ENCODE results near the gene PLCB4. TPM values are rescaled to one million over a fixed set of nuclear protein-coding genes. Genes with fewer than 3 reads are reported as not detected.

Gene PLCB4
- total RNA-seq, 1 donor: 0.21 TPM

DNA sequence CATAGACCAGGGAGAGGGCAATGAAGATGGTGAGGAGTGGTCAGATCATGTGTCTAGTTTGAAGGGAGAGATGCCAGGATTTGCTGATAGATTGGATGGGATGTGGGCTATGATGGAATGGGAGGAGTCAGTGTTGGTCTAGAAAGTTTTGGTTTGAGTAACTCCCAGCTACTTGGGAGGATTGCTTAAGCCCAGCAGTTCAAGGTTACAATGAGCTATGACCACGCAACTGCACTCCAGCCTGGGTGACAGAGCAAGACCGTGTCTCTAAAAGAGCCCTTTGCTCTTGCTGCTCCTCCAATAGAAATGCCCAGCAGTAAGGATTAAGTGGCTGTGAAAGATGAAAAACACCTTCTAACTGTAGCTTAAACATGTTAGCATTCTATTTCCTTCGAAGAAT, 427.3 kb downstream of the PLCB4 start:
- Histone ChIP-seq H3K9me3 (ENCODE audit: low read depth, low read length) (no peaks in the 10 kb centered on the region), H3K4me3 (ENCODE audit: low read length) (no peak overlapping the region), H3K4me1 (ENCODE audit: insufficient read depth, low read length) (peaks cover 37% of the 10 kb centered on the region), H3K27me3 (ENCODE audit: insufficient read depth, low read length) (no peaks in the 10 kb centered on the region)

GRCh38 chr20:9498322-9498721, 429.4 kb downstream of the PLCB4 start:
- Histone ChIP-seq H3K4me3 (ENCODE audit: low read length) (no peak overlapping the region), H3K27me3 (ENCODE audit: insufficient read depth, low read length) (no peaks in the 10 kb centered on the region), H3K9me3 (ENCODE audit: low read depth, low read length) (no peaks in the 10 kb centered on the region), H3K4me1 (ENCODE audit: insufficient read depth, low read length) (peaks cover 42% of the 10 kb centered on the region)

GRCh38 chr20:9499126-9499899, 430.4 kb downstream of the PLCB4 start:
- Histone ChIP-seq H3K27me3 (ENCODE audit: insufficient read depth, low read length) (peaks cover 3% of the 10 kb centered on the region), H3K4me3 (ENCODE audit: low read length) (no peak overlapping the region), H3K9me3 (ENCODE audit: low read depth, low read length) (no peaks in the 10 kb centered on the region), H3K4me1 (ENCODE audit: insufficient read depth, low read length) (peaks cover 52% of the 10 kb centered on the region)

GRCh38 chr20:9500121-9500520, 431.2 kb downstream of the PLCB4 start:
- peaks cover 52% of the 10 kb centered on the region for H3K4me1 ChIP-seq (ENCODE audit: insufficient read depth, low read length)
- no peak overlapping the region for H3K4me3 ChIP-seq (ENCODE audit: low read length)
- no peaks in the 10 kb centered on the region for H3K9me3 ChIP-seq (ENCODE audit: low read depth, low read length)
- H3K27me3 ChIP-seq (ENCODE audit: insufficient read depth, low read length): peaks cover 8% of the 10 kb centered on the region

DNA sequence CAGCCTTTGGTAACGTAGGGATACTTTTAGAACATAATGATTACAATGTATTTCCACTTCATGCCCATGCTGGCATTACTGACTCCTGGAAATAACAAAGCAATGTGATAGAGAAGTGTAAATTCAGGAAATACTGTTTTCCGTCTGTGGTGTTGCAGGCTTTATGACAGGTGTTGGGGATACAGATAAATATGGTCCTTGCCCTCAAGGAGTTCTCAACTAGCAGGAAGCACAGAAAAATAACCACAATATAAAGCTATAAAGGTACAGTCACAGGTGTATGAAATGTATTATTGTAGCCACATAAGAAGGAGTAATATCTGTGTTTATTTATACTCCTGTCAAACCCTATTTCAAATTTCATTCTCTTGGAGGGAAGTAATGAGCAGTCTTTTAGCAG, 432.6 kb downstream of the PLCB4 start:
- Histone ChIP-seq H3K27me3 (ENCODE audit: insufficient read depth, low read length) (peaks cover 22% of the 10 kb centered on the region), H3K4me1 (ENCODE audit: insufficient read depth, low read length) (peaks cover 49% of the 10 kb centered on the region), H3K9me3 (ENCODE audit: low read depth, low read length) (no peaks in the 10 kb centered on the region), H3K4me3 (ENCODE audit: low read length) (no peak overlapping the region)

- peaks cover 44% of the 10 kb centered on the region for H3K27me3 ChIP-seq (ENCODE audit: insufficient read depth, low read length)
- H3K4me1 ChIP-seq (ENCODE audit: insufficient read depth, low read length): peaks cover 60% of the 10 kb centered on the region
- H3K9me3 ChIP-seq (ENCODE audit: low read depth, low read length): no peaks in the 10 kb centered on the region
- H3K4me3 ChIP-seq (ENCODE audit: low read length): no peak overlapping the region
Observed at GRCh38 chr20:9503526-9504245, 434.8 kb downstream of the PLCB4 start.

- peaks cover 71% of the 10 kb centered on the region for H3K27me3 ChIP-seq (ENCODE audit: insufficient read depth, low read length)
- no peaks in the 10 kb centered on the region for H3K9me3 ChIP-seq (ENCODE audit: low read depth, low read length)
- H3K4me3 ChIP-seq (ENCODE audit: low read length): no peak overlapping the region
- peaks cover 50% of the 10 kb centered on the region for H3K4me1 ChIP-seq (ENCODE audit: insufficient read depth, low read length)
Observed at GRCh38 chr20:9506280-9506821, 437.5 kb downstream of the PLCB4 start.

DNA sequence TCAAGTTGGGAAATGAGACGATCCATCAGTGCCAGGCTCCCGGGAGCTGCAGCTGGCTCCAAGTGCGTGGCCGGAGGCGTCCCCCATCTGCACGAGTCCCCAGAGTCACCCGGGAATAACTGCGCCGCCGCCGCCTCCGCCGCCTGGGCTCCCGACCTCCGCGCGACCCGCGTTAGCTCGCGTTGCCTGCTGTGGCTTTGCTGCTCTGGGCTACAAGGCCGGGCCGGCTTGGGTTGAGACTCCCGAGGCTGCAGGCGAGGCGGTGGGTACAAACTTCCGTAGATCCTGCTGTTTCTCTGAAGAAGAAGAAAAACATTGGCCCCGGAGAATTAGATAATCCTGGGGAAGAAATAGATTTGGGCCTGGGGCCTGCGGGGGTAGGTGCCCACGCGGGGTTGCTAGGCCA, 438.1 kb downstream of the PLCB4 start:
- Histone ChIP-seq H3K4me1 (ENCODE audit: insufficient read depth, low read length) (peaks cover 50% of the 10 kb centered on the region), H3K9me3 (ENCODE audit: low read depth, low read length) (no peaks in the 10 kb centered on the region), H3K4me3 (ENCODE audit: low read length) (no peak overlapping the region), H3K27me3 (ENCODE audit: insufficient read depth, low read length) (peaks cover 76% of the 10 kb centered on the region)

DNA sequence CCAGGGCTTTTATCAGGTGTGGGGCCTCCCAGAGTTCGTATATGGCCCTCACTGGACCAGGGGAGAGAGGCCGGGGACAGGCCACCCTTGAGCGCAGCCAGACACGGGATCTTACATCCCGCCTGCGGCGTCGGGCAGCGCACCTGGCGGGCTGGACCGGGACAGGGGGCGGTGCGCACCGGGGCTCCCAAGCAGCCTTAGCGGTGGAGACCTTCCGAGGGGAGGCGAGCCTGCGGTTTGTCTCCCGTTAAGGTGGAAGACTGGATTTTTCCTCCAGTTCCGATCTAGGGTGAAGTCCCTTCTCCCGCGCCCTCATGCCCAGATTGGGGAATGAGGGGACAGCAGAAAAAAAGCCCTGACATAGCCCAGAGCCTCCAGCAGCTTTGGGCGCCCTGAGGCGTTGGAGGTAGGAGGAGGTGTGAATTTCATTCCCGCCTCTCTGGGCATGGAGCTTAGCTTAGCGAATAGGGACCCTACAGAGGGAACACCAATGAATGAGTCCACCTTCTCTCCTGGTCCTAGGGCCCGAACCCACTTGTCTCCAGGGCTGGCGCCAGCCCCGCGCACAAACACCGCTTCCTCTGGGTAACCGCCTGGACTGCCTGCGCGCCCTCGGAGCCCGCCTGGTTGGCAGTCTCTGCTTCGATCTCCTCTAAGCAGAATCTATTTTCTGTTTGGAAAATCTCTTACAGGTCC, 438.8 kb downstream of the PLCB4 start:
- no peak overlapping the region for H3K4me3 ChIP-seq (ENCODE audit: low read length)
- peaks cover 50% of the 10 kb centered on the region for H3K4me1 ChIP-seq (ENCODE audit: insufficient read depth, low read length)
- peaks cover 83% of the 10 kb centered on the region for H3K27me3 ChIP-seq (ENCODE audit: insufficient read depth, low read length)
- H3K9me3 ChIP-seq (ENCODE audit: low read depth, low read length): no peaks in the 10 kb centered on the region

DNA sequence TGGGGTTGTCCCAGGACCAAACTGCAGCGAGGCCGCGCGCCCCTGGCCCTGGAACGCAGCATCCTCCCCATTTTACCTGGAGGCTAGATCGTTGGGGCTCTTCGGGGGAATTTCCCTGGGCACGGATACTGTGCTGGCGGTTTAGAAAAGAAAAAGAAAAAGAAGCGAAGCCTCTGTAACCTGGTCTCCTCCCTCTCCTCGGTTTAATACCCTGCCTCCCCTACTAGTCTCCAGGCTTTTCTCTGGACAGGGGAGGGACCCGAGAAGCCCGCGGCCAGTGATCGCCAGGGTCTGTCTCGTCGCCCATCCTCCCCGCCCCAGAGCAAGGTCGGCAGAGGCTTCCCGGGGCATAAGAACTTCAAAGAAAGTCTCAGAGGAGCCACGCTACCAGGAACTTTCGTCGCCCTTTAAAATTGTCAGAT, 439.4 kb downstream of the PLCB4 start:
- Histone ChIP-seq H3K4me1 (ENCODE audit: insufficient read depth, low read length) (peaks cover 46% of the 10 kb centered on the region), H3K27me3 (ENCODE audit: insufficient read depth, low read length) (peaks cover 87% of the 10 kb centered on the region), H3K4me3 (ENCODE audit: low read length) (no peak overlapping the region), H3K9me3 (ENCODE audit: low read depth, low read length) (no peaks in the 10 kb centered on the region)

DNA sequence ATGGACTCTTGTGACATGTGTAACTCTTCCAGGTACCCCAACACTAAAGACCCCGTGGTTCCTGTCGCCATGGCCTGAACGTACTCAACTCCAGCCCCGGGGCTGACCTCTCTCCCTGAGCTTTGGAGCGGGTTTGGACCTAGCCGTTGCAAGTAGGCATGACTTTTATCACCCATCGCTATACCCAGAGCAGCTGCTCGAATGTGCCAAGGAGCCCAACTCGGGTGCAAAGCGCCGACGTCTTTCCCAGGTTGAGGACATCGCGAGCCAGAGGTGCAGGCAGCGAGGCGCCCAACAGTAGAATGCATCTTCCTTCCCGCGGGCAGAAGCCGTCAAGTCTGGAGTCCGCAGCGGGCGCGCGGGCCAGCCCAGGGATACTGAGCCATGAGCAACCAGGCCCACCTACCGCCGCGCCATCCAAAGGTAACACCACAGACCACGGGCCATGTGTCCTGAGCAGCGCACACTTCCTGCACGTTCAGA, 439.9 kb downstream of the PLCB4 start:
- H3K27me3 ChIP-seq (ENCODE audit: insufficient read depth, low read length): peaks cover 92% of the 10 kb centered on the region
- H3K9me3 ChIP-seq (ENCODE audit: low read depth, low read length): no peaks in the 10 kb centered on the region
- peaks cover 41% of the 10 kb centered on the region for H3K4me1 ChIP-seq (ENCODE audit: insufficient read depth, low read length)
- H3K4me3 ChIP-seq (ENCODE audit: low read length): no peak overlapping the region

DNA sequence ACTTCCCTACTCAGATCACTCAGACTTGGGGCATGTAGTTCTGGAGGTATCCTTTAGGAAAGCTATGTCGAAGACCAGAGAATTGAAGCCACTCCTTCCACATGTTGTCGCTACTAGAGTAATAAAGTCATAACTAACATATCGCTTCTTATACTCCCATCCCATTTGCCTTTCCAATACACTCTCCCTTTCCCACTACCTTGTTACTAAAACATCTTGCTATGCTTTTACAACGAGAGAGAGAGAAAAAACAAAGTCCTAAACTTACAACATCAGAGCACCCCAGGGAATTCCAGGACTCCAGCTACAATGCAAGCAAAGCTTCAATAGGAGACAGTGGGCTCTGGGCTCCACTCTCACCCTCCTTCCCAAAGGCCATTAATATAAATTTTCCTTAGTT, 440.4 kb downstream of the PLCB4 start:
- Histone ChIP-seq H3K27me3 (ENCODE audit: insufficient read depth, low read length) (peaks cover 95% of the 10 kb centered on the region), H3K4me1 (ENCODE audit: insufficient read depth, low read length) (peaks cover 36% of the 10 kb centered on the region), H3K9me3 (ENCODE audit: low read depth, low read length) (no peaks in the 10 kb centered on the region), H3K4me3 (ENCODE audit: low read length) (no peak overlapping the region)

GRCh38 chr20:9510911-9511310, 442.0 kb downstream of the PLCB4 start:
- no peaks in the 10 kb centered on the region for H3K9me3 ChIP-seq (ENCODE audit: low read depth, low read length)
- peaks cover 95% of the 10 kb centered on the region for H3K27me3 ChIP-seq (ENCODE audit: insufficient read depth, low read length)
- H3K4me1 ChIP-seq (ENCODE audit: insufficient read depth, low read length): peaks cover 46% of the 10 kb centered on the region
- H3K4me3 ChIP-seq (ENCODE audit: low read length): no peak overlapping the region

GRCh38 chr20:9514072-9514460, 445.2 kb downstream of the PLCB4 start:
- Histone ChIP-seq H3K9me3 (ENCODE audit: low read depth, low read length) (no peaks in the 10 kb centered on the region), H3K27me3 (ENCODE audit: insufficient read depth, low read length) (peaks cover 95% of the 10 kb centered on the region), H3K4me3 (ENCODE audit: low read length) (no peak overlapping the region), H3K4me1 (ENCODE audit: insufficient read depth, low read length) (peaks cover 24% of the 10 kb centered on the region)

Data from mononuclear cell (primary cell).